HEK293T (cell line): ENCODE results near the gene PRRC2C.

Source experiments
- BHLHE40 ChIP-seq: fragments of 450-650 bp; IDR thresholded peaks from 2 replicates; pipeline ENCODE4 v1.6.1; 2016; ENCODE audit warnings: mild to moderate bottlenecking, moderate library complexity, borderline replicate concordance
- FOXA1 ChIP-seq: fragments of 450-650 bp; IDR thresholded peaks from 2 replicates; pipeline ENCODE4 v1.6.1; 2016; ENCODE audit warnings: mild to moderate bottlenecking
- FOXK2 ChIP-seq: fragments of 450-650 bp; IDR thresholded peaks from 2 replicates; pipeline ENCODE4 v1.6.1; 2016; ENCODE audit warnings: mild to moderate bottlenecking
- FOXM1 ChIP-seq: fragments of 450-650 bp; IDR thresholded peaks from 2 replicates; pipeline ENCODE4 v1.6.1; 2017; ENCODE audit warnings: mild to moderate bottlenecking, borderline replicate concordance
- L3MBTL2 ChIP-seq: fragments of 450-650 bp; conservative IDR thresholded peaks from 2 replicates; pipeline ENCODE4 v1.6.1; 2016; ENCODE audit warnings: mild to moderate bottlenecking
- SP1 ChIP-seq: fragments of 450-650 bp; IDR thresholded peaks from 2 replicates; pipeline ENCODE4 v1.6.1; 2017
- SUZ12 ChIP-seq: fragments of 450-650 bp; IDR thresholded peaks from 2 replicates; pipeline ENCODE4 v1.6.1; 2016; ENCODE audit warnings: mild to moderate bottlenecking

GRCh38 chr1:171494076-171494475, 8.7 kb downstream of the PRRC2C start:
- TF ChIP-seq FOXK2 (no peak), BHLHE40 (no peak), SP1 (no peak), FOXA1 (no peak), SUZ12 (no peak), L3MBTL2 (no peak), FOXM1 (no peak)
